ENCODE data around the gene RAP2B. TPM values are rescaled to one million over a fixed set of nuclear protein-coding genes. Genes with fewer than 3 reads are reported as not detected.

Gene RAP2B
- total and polyA plus RNA-seq, 2 donors (not counting 3 experiments of a cell fraction or from before 2014, with no cell fraction given): 8.3 to 27.5 TPM

- Histone ChIP-seq H3K79me2 (ENCODE audit: control insufficient read depth, insufficient read depth, low read length) (no peaks in the 10 kb centered on the region), H3K27me3 (ENCODE audit: control insufficient read depth in 2 of 2, insufficient read depth in 2 of 2, low read length in 2 of 2) (no peaks in the 10 kb centered on the region), H4K20me1 (replicated peaks; ENCODE audit: control insufficient read depth, extremely low read depth, insufficient read depth, low read length) (no peaks in the 10 kb centered on the region), H3K9me3 (replicated peaks; ENCODE audit: control insufficient read depth, insufficient read depth, low read length) (no peaks in the 10 kb centered on the region), H3K9me1 (replicated peaks; ENCODE audit: control insufficient read depth, extremely low read depth, insufficient read depth, low read length) (no peaks in the 10 kb centered on the region), H3K4me2 (ENCODE audit: insufficient read depth, low read length) (no peak overlapping the region), H3K9ac (replicated peaks; ENCODE audit: extremely low read depth, insufficient read depth, low read length) (no peak overlapping the region), H3K36me3 (ENCODE audit: control insufficient read depth in 2 of 2, extremely low read depth in 1 of 2, insufficient read depth in 2 of 2, low read length in 2 of 2) (no peaks in the 10 kb centered on the region), H2AFZ (ENCODE audit: low read depth, low read length) (no peak overlapping the region), H3K27ac (ENCODE audit: insufficient read depth, low read depth, low read length) (no peak overlapping the region), H3K4me3 (replicated peaks in 1 of 3; ENCODE audit: insufficient read depth in 1 of 3, low read depth in 1 of 3, low read length in 3 of 3) (no peak overlapping the region), H3K4me1 (ENCODE audit: control insufficient read depth, extremely low read depth, insufficient read depth, low read length) (no peaks in the 10 kb centered on the region)
- BruUV-seq (replicated peaks): no TSS peak
- no peak for TF ChIP-seq FOS (IDR thresholded peaks at IDR 0.05; ENCODE audit: borderline replicate concordance, insufficient read depth, low read length)
- TF ChIP-seq POLR2AphosphoS5 (IDR thresholded peaks at IDR 0.05; ENCODE audit: insufficient read depth, low read depth, low read length): no peak
- TF ChIP-seq EZH2 (IDR thresholded peaks at IDR 0.05; ENCODE audit: borderline replicate concordance, low read depth, low read length, severe bottlenecking): no peak
- TF ChIP-seq GATA2 (IDR thresholded peaks at IDR 0.05; ENCODE audit: insufficient read depth, insufficient read length, low read depth, low read length): no peak
- no peak for TF ChIP-seq JUN (IDR thresholded peaks at IDR 0.05; ENCODE audit: borderline replicate concordance, insufficient read depth, insufficient read length, low read depth)
- no peak for TF ChIP-seq POLR2A (IDR thresholded peaks at IDR 0.05; ENCODE audit: low read depth, low read length)
- no peak for TF ChIP-seq MAX (IDR thresholded peaks at IDR 0.05; ENCODE audit: insufficient read depth, insufficient read length)
- TF ChIP-seq MYC (IDR thresholded peaks at IDR 0.05; ENCODE audit: low read depth, low read length): no peak
- POLR2A ChIA-PET: no interaction called here
- CTCF ChIA-PET: interaction anchor here (1.4 kb wide), 1 partner anchor 152 kb away, joined by 4 read pairs; no protein-coding TSS in a partner anchor
- DNase-seq (ENCODE audit: low read depth, low spot score): no peak
- intact Hi-C loops (cut with micrococcal nuclease): no loop called here
- dilution Hi-C loops (cut with MboI; ENCODE audit: extremely low pct_ligation_motif_present, low sequenced_read_pairs): no loop called here
- FAIRE-seq: no peak
Observed at GRCh38 chr3:153195349-153195879, 33.4 kb downstream of the RAP2B start.

All from endothelial cell of umbilical vein (primary cell).